Smooth muscle cell (in vitro differentiated cells): ENCODE results near the gene DIP2A. TPM values are rescaled to one million over a fixed set of nuclear protein-coding genes. Genes with fewer than 3 reads are reported as not detected.

Source experiments
- DNase-seq: peaks from one replicate; lab custom pipeline; 2025; ENCODE audit not compliant: unreplicated experiment; lab: John Stamatoyannopoulos, UW
- H2AFZ ChIP-seq: fragments of 200-600 bp; sonication (generic); 2 replicates; pipeline ENCODE4 v1.6.0; 2016; ENCODE audit warnings: antibody characterized with exemption, low read depth, mild to moderate bottlenecking
- H3F3A ChIP-seq: fragments of 200-600 bp; sonication (generic); 2 replicates; pipeline ENCODE4 v1.6.0; 2017; ENCODE audit warnings: antibody characterized with exemption, low read depth
- H3K27ac ChIP-seq: fragments of 200-600 bp; sonication (generic); 2 replicates; pipeline ENCODE4 v1.5.1; 2016; ENCODE audit warnings: low read depth, mild to moderate bottlenecking
- H3K27me3 ChIP-seq: fragments of 200-600 bp; sonication (generic); 2 replicates; pipeline ENCODE4 v1.6.1; 2016; ENCODE audit warnings: low read depth, mild to moderate bottlenecking
- H3K36me3 ChIP-seq: fragments of 200-600 bp; sonication (generic); 2 replicates; pipeline ENCODE4 v1.5.1; 2016; ENCODE audit warnings: low read depth
- H3K4me1 ChIP-seq: fragments of 200-600 bp; sonication (generic); 2 replicates; pipeline ENCODE4 v1.5.1; 2016; ENCODE audit warnings: low read depth
- H3K4me2 ChIP-seq: fragments of 200-600 bp; sonication (generic); 2 replicates; pipeline ENCODE4 v1.6.0; 2016; ENCODE audit warnings: mild to moderate bottlenecking
- H3K4me3 ChIP-seq: fragments of 200-600 bp; sonication (generic); 2 replicates; pipeline ENCODE4 v1.5.1; 2016; ENCODE audit warnings: mild to moderate bottlenecking
- H3K79me2 ChIP-seq: fragments of 200-600 bp; sonication (generic); 2 replicates; pipeline ENCODE4 v1.6.0; 2016; ENCODE audit warnings: low read depth, mild to moderate bottlenecking
- H3K9ac ChIP-seq: fragments of 200-600 bp; sonication (generic); 2 replicates; pipeline ENCODE4 v1.6.0; 2016; ENCODE audit warnings: low read depth
- H3K9me3 ChIP-seq: fragments of 200-600 bp; sonication (generic); replicated peaks from 2 replicates; pipeline ENCODE4 v1.5.1; 2016; ENCODE audit warnings: low read depth
- H4K20me1 ChIP-seq: fragments of 200-600 bp; sonication (generic); 2 replicates; pipeline ENCODE4 v1.6.0; 2016; ENCODE audit warnings: low read depth
- CTCF ChIP-seq: fragments of 200-600 bp; sonication (generic); IDR thresholded peaks from 2 replicates; pipeline ENCODE4 v1.5.1; 2017; ENCODE audit warnings: borderline replicate concordance, mild to moderate bottlenecking, antibody characterized with exemption; ENCODE audit not compliant: insufficient read depth, poor library complexity, severe bottlenecking
- WGBS: methylation state at CpG from one replicate; pipeline ENCODE4 v1.1.7; 2016; ENCODE audit warnings: low lambda C conversion rate; 5-methylcytosine and 5-hydroxymethylcytosine counted together
- polyA plus RNA-seq: library from polyadenylated mRNA; unstranded; fragments of >200 nt; fragmentation: Nextera tagmentation; extraction: Ambion mirVana; gene quantifications from 2 replicates; pipeline ENCODE4 v1.2.1, GENCODE V29; 2016
- total RNA-seq: library from RNA; depleted of rRNA; stranded (reverse); fragments of >200 nt; gene quantifications from 2 replicates; pipeline ENCODE4 v1.2.3, GENCODE V29; 2014

DIP2A gene
- total and polyA plus RNA-seq, 2 experiments from 2014 or later, result 11.5 to 24.8 TPM

- H3K79me2 ChIP-seq, result no peaks in the 10 kb centered on the region
- 97% methylated on average over 20 of the region's 20 CpGs for WGBS
- no peak overlapping the region for H2AFZ ChIP-seq
- no peak overlapping the region for H3K27ac ChIP-seq
- peaks cover 13% of the 10 kb centered on the region for H3K4me1 ChIP-seq
- H3F3A ChIP-seq, result peaks cover 6% of the 10 kb centered on the region
- no peaks in the 10 kb centered on the region for H3K27me3 ChIP-seq
- DNase-seq, result no peak
- H3K4me3 ChIP-seq, result no peak overlapping the region
- no peak for TF ChIP-seq CTCF
- H3K9ac ChIP-seq, result no peak overlapping the region
- no peaks in the 10 kb centered on the region for H4K20me1 ChIP-seq
- no peaks in the 10 kb centered on the region for H3K9me3 ChIP-seq
- H3K4me2 ChIP-seq, result no peak overlapping the region
- no peaks in the 10 kb centered on the region for H3K36me3 ChIP-seq
These were observed 139.2 kb downstream of the DIP2A start for GRCh38 chr21:46597896-46598343.

GRCh38 chr21:46598581-46599572 is 140.2 kb downstream of the DIP2A start:
- no peak for TF ChIP-seq CTCF
- H3K9me3 ChIP-seq, result no peaks in the 10 kb centered on the region
- no peaks in the 10 kb centered on the region for H3K27me3 ChIP-seq
- peak overlapping the region; percentile 70 for H3K4me2 ChIP-seq
- 79% methylated on average over 38 of the region's 38 CpGs for WGBS
- H3K4me3 ChIP-seq, result no peak overlapping the region
- DNase-seq, result no peak
- peaks cover 6% of the 10 kb centered on the region for H3F3A ChIP-seq
- peak overlapping the region; percentile 41 for H2AFZ ChIP-seq
- H3K9ac ChIP-seq, result peak overlapping the region; percentile 0
- no peaks in the 10 kb centered on the region for H3K79me2 ChIP-seq
- H3K4me1 ChIP-seq, result peaks cover 15% of the 10 kb centered on the region
- H4K20me1 ChIP-seq, result no peaks in the 10 kb centered on the region
- peak overlapping the region; percentile 49 for H3K27ac ChIP-seq
- H3K36me3 ChIP-seq, result no peaks in the 10 kb centered on the region

- 88% methylated on average over 5 of the region's 5 CpGs for WGBS
- Histone ChIP-seq H3K4me1 (peaks cover 17% of the 10 kb centered on the region), H3K27ac (no peak overlapping the region), H3K9ac (no peak overlapping the region), H3K9me3 (no peaks in the 10 kb centered on the region), H3K79me2 (no peaks in the 10 kb centered on the region), H3K4me2 (no peak overlapping the region), H3K36me3 (no peaks in the 10 kb centered on the region), H4K20me1 (no peaks in the 10 kb centered on the region), H2AFZ (no peak overlapping the region), H3K27me3 (no peaks in the 10 kb centered on the region), H3K4me3 (no peak overlapping the region), H3F3A (peaks cover 6% of the 10 kb centered on the region)
- no peak for DNase-seq
- TF ChIP-seq CTCF, result no peak
These were observed 141.6 kb downstream of the DIP2A start for GRCh38 chr21:46600305-46600704.
